ENCODE data around the gene ANAPC5. TPM values are rescaled to one million over a fixed set of nuclear protein-coding genes. Genes with fewer than 3 reads are reported as not detected.

ANAPC5 gene
- polyA plus RNA-seq, 1 donor: 138 TPM

DNA sequence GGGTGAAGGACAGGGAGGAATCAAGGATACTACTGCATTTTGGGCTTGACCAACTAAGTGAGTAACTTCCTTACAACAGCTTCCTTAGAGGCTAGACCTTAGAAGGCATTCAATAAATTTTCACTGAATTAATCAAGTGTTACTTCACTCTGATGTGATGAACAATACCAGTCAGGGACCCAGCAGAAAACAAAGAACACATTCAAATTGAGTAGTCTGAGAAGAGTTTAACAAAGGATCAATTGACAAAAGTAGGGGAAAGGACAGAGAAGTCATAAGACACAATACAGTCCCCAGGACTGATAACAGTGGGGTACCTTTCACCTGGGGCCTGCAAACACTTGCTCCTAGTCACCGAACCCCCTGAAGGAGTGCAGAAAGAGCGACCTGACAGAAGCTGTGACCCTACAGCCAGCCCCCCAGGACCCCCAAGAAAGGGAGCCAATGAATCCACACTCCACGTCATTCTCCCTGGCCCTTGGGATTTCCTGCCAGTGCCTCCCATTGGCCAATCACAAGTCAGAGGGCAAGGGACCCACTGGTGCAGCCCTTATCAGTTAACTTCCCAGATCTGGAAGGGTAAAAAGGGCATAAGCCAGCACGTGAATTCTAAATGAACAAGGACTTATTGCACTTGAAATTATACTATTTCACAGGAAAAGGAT lies 6.9 kb downstream of the ANAPC5 start:
- peaks cover 22% of the 10 kb centered on the region for H3K4me1 ChIP-seq (ENCODE audit: control insufficient read depth, insufficient read depth, low read length)
- H3K4me3 ChIP-seq (ENCODE audit: low read length): no peak overlapping the region
- WGBS (ENCODE audit: insufficient coverage, low lambda C conversion rate): 33% methylated on average over 1 of the region's 4 CpGs
- peak overlapping the region; percentile 61 for H3K27ac ChIP-seq (ENCODE audit: low read length)
- H3K36me3 ChIP-seq (ENCODE audit: control insufficient read depth, insufficient read depth, low read length): peaks cover 55% of the 10 kb centered on the region
- peak in 1 of 2 donors; percentile 61 for DNase-seq
- no peaks in the 10 kb centered on the region for H3K27me3 ChIP-seq (ENCODE audit: control insufficient read depth, insufficient read depth, low read length)
- H3K9me3 ChIP-seq (ENCODE audit: control insufficient read depth, low read depth, low read length): no peaks in the 10 kb centered on the region

DNA sequence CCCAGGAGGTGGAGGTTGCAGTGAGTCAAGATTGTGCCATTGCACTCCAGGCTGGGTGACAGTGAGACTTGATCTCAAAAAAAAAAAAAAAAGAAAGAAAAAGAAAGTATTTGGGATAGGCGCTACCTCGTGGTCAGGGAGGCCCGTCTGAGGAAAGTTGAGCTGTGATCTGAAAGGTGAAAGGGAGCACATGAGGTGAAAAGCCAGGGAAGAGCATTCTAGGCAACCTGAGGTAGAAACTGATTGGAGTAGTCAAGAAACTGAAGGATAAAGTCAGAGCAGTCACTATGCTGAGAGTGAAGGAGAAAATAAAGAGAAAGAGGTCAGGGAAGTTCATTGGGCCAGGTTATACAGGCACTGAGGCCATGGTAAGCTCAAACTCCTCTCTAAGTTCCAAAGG lies 7.7 kb downstream of the ANAPC5 start:
- H3K27me3 ChIP-seq (ENCODE audit: control insufficient read depth, insufficient read depth, low read length): no peaks in the 10 kb centered on the region
- H3K4me3 ChIP-seq (ENCODE audit: low read length): no peak overlapping the region
- H3K4me1 ChIP-seq (ENCODE audit: control insufficient read depth, insufficient read depth, low read length): peaks cover 22% of the 10 kb centered on the region
- peak overlapping the region; percentile 61 for H3K27ac ChIP-seq (ENCODE audit: low read length)
- no peaks in the 10 kb centered on the region for H3K9me3 ChIP-seq (ENCODE audit: control insufficient read depth, low read depth, low read length)
- DNase-seq: no peak
- WGBS (ENCODE audit: insufficient coverage, low lambda C conversion rate): 73% methylated on average over 2 of the region's 3 CpGs
- H3K36me3 ChIP-seq (ENCODE audit: control insufficient read depth, insufficient read depth, low read length): peaks cover 61% of the 10 kb centered on the region

DNA sequence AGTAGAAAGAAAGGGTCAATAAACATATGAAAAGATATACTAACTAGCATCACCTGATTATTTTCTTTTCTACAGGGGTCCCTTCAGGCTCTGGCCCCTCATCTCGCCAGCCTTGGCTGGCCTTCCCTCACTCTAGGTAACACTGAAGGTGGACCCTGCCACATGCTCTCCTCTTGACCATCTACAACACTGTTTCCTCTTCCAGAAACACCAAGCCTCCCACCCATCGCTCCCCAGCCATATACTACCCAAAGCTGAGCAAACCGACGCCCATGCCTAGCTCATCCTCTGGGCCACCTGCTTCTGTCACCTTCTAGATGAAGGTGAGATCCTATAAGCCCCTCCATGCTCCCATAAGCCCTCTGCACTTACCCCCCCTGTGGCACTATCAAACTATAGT lies 14.8 kb downstream of the ANAPC5 start:
- Histone ChIP-seq H3K9me3 (ENCODE audit: control insufficient read depth, low read depth, low read length) (no peaks in the 10 kb centered on the region), H3K27me3 (ENCODE audit: control insufficient read depth, insufficient read depth, low read length) (no peaks in the 10 kb centered on the region), H3K4me1 (ENCODE audit: control insufficient read depth, insufficient read depth, low read length) (no peaks in the 10 kb centered on the region), H3K27ac (ENCODE audit: low read length) (no peak overlapping the region), H3K36me3 (ENCODE audit: control insufficient read depth, insufficient read depth, low read length) (peaks cover 72% of the 10 kb centered on the region), H3K4me3 (ENCODE audit: low read length) (no peak overlapping the region)
- no CpG with 5 or more reads among the region's 4 CpGs for WGBS (ENCODE audit: insufficient coverage, low lambda C conversion rate)
- no peak for DNase-seq

DNA sequence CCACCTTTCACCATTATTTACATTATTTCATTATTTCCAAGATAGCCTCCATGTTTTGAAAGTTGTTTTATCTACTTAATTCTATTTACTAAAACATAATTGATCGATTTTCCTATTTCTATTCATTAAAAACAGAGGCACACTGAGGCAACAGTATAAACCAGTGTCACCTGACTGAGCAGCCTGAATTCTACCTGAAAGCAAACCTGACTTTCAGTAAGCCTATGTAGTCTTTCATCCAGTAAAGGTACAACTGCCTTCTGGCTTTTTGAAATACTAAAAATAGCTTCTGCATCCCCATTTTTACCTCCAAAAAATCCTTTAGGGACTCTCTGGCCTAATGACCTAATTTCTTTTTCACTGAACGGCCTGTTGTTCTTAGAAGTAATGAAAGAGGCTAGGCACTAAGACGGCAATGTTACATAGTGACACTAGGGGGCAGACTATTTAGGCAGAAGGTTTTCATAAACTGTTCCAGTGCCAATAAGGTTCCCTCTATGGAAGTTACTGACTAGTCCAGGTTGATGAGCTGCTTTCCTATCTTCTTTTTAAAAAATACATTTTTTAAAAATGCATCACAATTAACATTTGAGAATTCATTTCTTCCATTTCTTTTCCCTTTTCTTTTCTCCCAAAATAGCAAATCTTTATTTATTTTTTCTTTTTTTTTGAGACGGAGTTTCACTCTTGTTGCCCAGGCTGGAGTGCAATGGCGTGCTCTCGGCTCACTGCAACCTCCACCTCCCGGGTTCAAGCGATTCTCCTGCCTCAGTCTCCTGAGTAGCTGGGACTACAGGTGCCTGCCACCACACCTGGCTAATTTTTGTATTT lies 17.5 kb downstream of the ANAPC5 start:
- no peak overlapping the region for H3K27ac ChIP-seq (ENCODE audit: low read length)
- H3K9me3 ChIP-seq (ENCODE audit: control insufficient read depth, low read depth, low read length): no peaks in the 10 kb centered on the region
- H3K27me3 ChIP-seq (ENCODE audit: control insufficient read depth, insufficient read depth, low read length): no peaks in the 10 kb centered on the region
- WGBS (ENCODE audit: insufficient coverage, low lambda C conversion rate): 30% methylated on average over 2 of the region's 8 CpGs
- peak; percentile 54 to 59 for DNase-seq
- no peak overlapping the region for H3K4me3 ChIP-seq (ENCODE audit: low read length)
- H3K36me3 ChIP-seq (ENCODE audit: control insufficient read depth, insufficient read depth, low read length): peaks cover 67% of the 10 kb centered on the region
- H3K4me1 ChIP-seq (ENCODE audit: control insufficient read depth, insufficient read depth, low read length): no peaks in the 10 kb centered on the region

DNA sequence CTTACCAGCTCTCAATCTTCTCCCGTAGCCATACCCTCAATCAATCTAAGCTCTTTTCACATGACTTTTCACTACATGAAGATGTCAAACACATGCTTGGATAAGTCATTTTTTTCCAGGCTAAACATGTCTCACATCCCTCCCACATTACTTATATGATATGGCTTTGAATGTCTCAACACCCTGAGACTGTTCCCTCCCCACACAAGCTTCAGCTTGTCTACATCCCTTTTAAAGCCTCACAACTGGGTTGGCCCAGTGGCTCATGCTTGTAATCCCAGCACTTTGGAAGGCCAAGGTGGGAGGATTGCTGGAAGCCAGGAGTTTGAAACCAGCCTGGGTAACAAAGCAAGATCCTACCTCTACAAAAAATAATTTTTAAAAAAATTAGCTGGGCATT lies 18.5 kb downstream of the ANAPC5 start:
- H3K27me3 ChIP-seq (ENCODE audit: control insufficient read depth, insufficient read depth, low read length): no peaks in the 10 kb centered on the region
- H3K36me3 ChIP-seq (ENCODE audit: control insufficient read depth, insufficient read depth, low read length): peaks cover 62% of the 10 kb centered on the region
- WGBS (ENCODE audit: insufficient coverage, low lambda C conversion rate): 100% methylated on average over 1 of the region's 1 CpG
- H3K27ac ChIP-seq (ENCODE audit: low read length): no peak overlapping the region
- no peaks in the 10 kb centered on the region for H3K9me3 ChIP-seq (ENCODE audit: control insufficient read depth, low read depth, low read length)
- no peak overlapping the region for H3K4me3 ChIP-seq (ENCODE audit: low read length)
- no peak for DNase-seq
- no peaks in the 10 kb centered on the region for H3K4me1 ChIP-seq (ENCODE audit: control insufficient read depth, insufficient read depth, low read length)

DNA sequence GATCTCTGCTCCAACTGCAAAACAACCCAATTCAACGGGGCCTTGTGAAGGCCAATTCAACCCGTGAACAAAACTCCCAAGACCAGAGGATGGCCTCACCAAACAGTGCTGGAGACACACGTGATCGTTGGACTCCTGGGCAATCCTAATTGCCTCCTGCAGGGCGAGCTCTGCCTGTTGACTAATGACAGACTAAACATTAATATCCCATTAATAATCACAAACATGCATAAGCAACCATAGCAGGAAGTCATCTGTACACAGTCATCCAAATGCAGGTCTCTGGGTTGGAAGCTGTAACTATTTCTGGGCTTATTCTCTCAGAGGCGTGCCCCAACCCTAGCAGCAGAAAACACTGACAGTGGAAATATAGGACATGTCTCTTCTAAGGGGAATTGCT lies 21.0 kb downstream of the ANAPC5 start:
- peak in 1 of 2 donors; percentile 61 for DNase-seq
- 100% methylated on average over 1 of the region's 6 CpGs for WGBS (ENCODE audit: insufficient coverage, low lambda C conversion rate)
- Histone ChIP-seq H3K36me3 (ENCODE audit: control insufficient read depth, insufficient read depth, low read length) (peaks cover 69% of the 10 kb centered on the region), H3K9me3 (ENCODE audit: control insufficient read depth, low read depth, low read length) (no peaks in the 10 kb centered on the region), H3K27ac (ENCODE audit: low read length) (no peak overlapping the region), H3K4me3 (ENCODE audit: low read length) (no peak overlapping the region), H3K27me3 (ENCODE audit: control insufficient read depth, insufficient read depth, low read length) (no peaks in the 10 kb centered on the region), H3K4me1 (ENCODE audit: control insufficient read depth, insufficient read depth, low read length) (no peaks in the 10 kb centered on the region)

DNA sequence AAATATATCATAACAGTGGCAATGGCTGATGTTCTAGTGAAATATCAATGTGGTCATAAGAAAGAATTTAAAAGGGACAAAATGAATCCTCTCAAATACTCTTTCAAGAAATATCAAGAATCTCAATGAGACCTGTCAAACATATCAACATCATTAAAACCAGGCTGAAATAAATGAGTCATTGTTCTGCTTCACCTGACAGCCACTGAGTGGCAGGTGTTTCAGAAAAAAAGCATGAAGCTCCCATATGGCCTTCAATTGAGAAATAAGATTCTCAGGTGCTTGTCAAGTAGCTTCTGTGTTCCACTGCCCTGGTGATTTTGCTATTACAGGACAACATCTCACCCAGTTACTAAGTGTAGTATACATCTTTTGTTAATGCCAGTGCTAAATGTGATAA lies 21.5 kb downstream of the ANAPC5 start:
- H3K36me3 ChIP-seq (ENCODE audit: control insufficient read depth, insufficient read depth, low read length): peaks cover 72% of the 10 kb centered on the region
- no peaks in the 10 kb centered on the region for H3K27me3 ChIP-seq (ENCODE audit: control insufficient read depth, insufficient read depth, low read length)
- H3K4me1 ChIP-seq (ENCODE audit: control insufficient read depth, insufficient read depth, low read length): no peaks in the 10 kb centered on the region
- H3K27ac ChIP-seq (ENCODE audit: low read length): no peak overlapping the region
- DNase-seq: no peak
- H3K4me3 ChIP-seq (ENCODE audit: low read length): no peak overlapping the region
- no peaks in the 10 kb centered on the region for H3K9me3 ChIP-seq (ENCODE audit: control insufficient read depth, low read depth, low read length)

DNA sequence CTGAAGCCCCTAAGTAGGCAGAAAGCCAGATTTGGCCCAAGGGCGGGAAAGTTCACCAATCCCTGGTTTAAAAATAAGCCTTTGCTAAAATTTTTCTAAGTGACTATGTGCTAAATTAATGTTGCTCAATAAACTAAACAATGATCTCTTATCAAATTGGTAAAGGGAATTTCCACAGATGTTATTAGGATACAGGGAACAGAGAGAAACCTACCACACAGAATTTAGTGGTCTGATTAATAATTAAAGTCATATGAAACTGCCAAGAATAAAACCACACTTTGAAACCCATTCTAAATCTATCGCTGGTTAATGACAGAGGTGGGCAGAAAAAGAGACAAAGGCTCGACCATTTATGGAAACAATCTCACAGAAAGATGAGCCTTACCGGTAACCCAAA lies 22.0 kb downstream of the ANAPC5 start:
- no peaks in the 10 kb centered on the region for H3K4me1 ChIP-seq (ENCODE audit: control insufficient read depth, insufficient read depth, low read length)
- H3K9me3 ChIP-seq (ENCODE audit: control insufficient read depth, low read depth, low read length): no peaks in the 10 kb centered on the region
- WGBS (ENCODE audit: insufficient coverage, low lambda C conversion rate): 100% methylated on average over 1 of the region's 4 CpGs
- H3K27me3 ChIP-seq (ENCODE audit: control insufficient read depth, insufficient read depth, low read length): no peaks in the 10 kb centered on the region
- no peak overlapping the region for H3K27ac ChIP-seq (ENCODE audit: low read length)
- no peak for DNase-seq
- H3K36me3 ChIP-seq (ENCODE audit: control insufficient read depth, insufficient read depth, low read length): peaks cover 68% of the 10 kb centered on the region
- H3K4me3 ChIP-seq (ENCODE audit: low read length): no peak overlapping the region

DNA sequence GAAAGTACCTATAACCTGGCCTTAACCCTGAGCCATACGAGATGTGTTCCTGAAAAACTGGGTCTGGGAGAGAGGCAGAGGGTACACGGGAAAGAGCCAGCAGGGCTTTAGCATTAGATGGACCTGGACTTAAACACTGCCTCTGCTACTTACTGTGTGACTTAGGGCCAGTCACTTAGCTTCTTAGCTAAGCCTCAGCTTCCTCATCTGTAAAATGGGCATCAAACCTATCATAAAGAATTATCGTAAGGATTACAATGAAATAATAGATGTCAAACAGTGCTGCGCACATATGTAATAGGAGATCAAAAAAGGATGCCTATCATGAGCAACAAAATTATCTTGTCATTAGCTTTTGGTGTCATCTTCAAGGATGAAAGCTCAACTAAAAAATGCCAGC lies 23.6 kb downstream of the ANAPC5 start:
- no peaks in the 10 kb centered on the region for H3K9me3 ChIP-seq (ENCODE audit: control insufficient read depth, low read depth, low read length)
- H3K27me3 ChIP-seq (ENCODE audit: control insufficient read depth, insufficient read depth, low read length): no peaks in the 10 kb centered on the region
- H3K4me1 ChIP-seq (ENCODE audit: control insufficient read depth, insufficient read depth, low read length): no peaks in the 10 kb centered on the region
- peaks cover 72% of the 10 kb centered on the region for H3K36me3 ChIP-seq (ENCODE audit: control insufficient read depth, insufficient read depth, low read length)
- H3K27ac ChIP-seq (ENCODE audit: low read length): no peak overlapping the region
- H3K4me3 ChIP-seq (ENCODE audit: low read length): no peak overlapping the region
- WGBS (ENCODE audit: insufficient coverage, low lambda C conversion rate): 90% methylated on average over 2 of the region's 4 CpGs
- DNase-seq: no peak

DNA sequence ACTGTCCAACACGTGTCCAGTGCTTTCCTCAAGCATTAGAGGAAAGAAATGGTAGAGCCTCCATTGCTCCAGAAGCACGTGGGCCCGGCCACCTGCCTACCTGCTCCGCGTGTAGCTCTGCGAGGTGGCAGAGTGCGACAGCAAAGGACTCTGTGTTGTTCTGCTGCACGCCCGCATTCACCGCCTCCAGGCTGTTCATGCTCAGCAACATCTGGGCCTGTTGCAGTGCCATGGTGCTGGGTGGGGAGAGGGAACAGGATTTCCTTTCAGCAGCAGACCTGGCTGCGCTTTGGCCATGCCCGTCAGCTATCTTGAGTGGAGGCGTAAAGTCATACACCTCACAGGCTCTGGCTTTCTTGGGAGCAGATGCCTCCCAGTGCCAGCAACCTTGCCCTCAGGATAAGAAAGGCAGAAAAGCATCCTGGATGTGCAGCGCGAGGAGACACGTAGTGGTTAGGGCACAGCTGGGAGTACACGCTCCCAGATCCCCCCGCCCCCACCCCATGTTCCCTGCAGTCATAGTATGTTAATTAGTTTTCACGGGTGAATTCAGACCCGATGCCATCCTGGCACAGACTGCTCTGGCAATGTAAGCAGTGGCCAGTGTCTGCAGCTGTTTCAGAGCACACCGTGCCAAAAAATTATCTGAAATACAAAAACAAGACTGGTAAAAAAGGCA lies 25.1 kb downstream of the ANAPC5 start:
- DNase-seq: no peak
- Histone ChIP-seq H3K27me3 (ENCODE audit: control insufficient read depth, insufficient read depth, low read length) (no peaks in the 10 kb centered on the region), H3K27ac (ENCODE audit: low read length) (no peak overlapping the region), H3K4me3 (ENCODE audit: low read length) (no peak overlapping the region), H3K4me1 (ENCODE audit: control insufficient read depth, insufficient read depth, low read length) (no peaks in the 10 kb centered on the region), H3K36me3 (ENCODE audit: control insufficient read depth, insufficient read depth, low read length) (peaks cover 71% of the 10 kb centered on the region), H3K9me3 (ENCODE audit: control insufficient read depth, low read depth, low read length) (no peaks in the 10 kb centered on the region)
- WGBS (ENCODE audit: insufficient coverage, low lambda C conversion rate): 80% methylated on average over 1 of the region's 21 CpGs

All from large intestine (tissue), 3 donors.